ENCODE data around the gene ZMIZ1. TPM values are rescaled to one million over a fixed set of nuclear protein-coding genes. Genes with fewer than 3 reads are reported as not detected.

Gene ZMIZ1
- total RNA-seq, 1 experiment from 2014 or later: 28.4 TPM

GRCh38 chr10:79321494-79321882, 252.7 kb downstream of the ZMIZ1 start:
- RAD21 ChIA-PET (ENCODE audit: low non-redundant PET in 1 of 2, low total read pairs in 2 of 2, uncharacterized antibody in 2 of 2, unreplicated experiment in 2 of 2): no interaction called here
- Histone ChIP-seq H3K9me2 (ENCODE audit: insufficient read depth) (no peaks in the 10 kb centered on the region), H3K27me3 (ENCODE audit: insufficient read depth, low read length) (no peaks in the 10 kb centered on the region), H4K20me1 (ENCODE audit: insufficient read depth) (no peaks in the 10 kb centered on the region), H3K9me3 (ENCODE audit: control insufficient read depth in 1 of 2, insufficient read depth in 1 of 2, low read depth in 1 of 2, low read length in 2 of 2) (no peaks in the 10 kb centered on the region), H3K27ac (ENCODE audit: low read depth, low read length) (no peak overlapping the region), H3K36me3 (ENCODE audit: control insufficient read depth in 1 of 2, insufficient read depth in 2 of 2, low read length in 2 of 2) (no peaks in the 10 kb centered on the region), H3K9ac (ENCODE audit: low read length) (no peak overlapping the region), H3K79me2 (ENCODE audit: insufficient read depth, low read length) (no peaks in the 10 kb centered on the region), H3K4me3 (replicated peaks in 1 of 2; ENCODE audit: low read depth in 1 of 2, low read length in 2 of 2) (no peak overlapping the region), H3K4me2 (ENCODE audit: low read length) (no peak overlapping the region; the same call in 1 of the 2 replicates), H2AFZ (ENCODE audit: low read depth, low read length, poor library complexity, severe bottlenecking) (no peak overlapping the region), H3K4me1 (ENCODE audit: control insufficient read depth in 1 of 2, insufficient read depth in 2 of 2, low read length in 2 of 2) (peaks cover 17 to 33% of the 10 kb centered on the region in 2 experiments)
- intact Hi-C loops (cut with micrococcal nuclease): no loop called here
- POLR2A ChIA-PET: no interaction called here
- BruUV-seq (replicated peaks): no TSS peak
- DNase-seq (ENCODE audit: low read depth, low spot score) (no peak), ATAC-seq (no peak)
- TF ChIP-seq POLR2AphosphoS5 (IDR thresholded peaks at IDR 0.05; ENCODE audit: low read depth, low read length) (no peak), EZH2phosphoT487 (IDR thresholded peaks at IDR 0.05; ENCODE audit: borderline replicate concordance) (no peak), MAX (IDR thresholded peaks at IDR 0.05) (no peak), EGR1 (IDR thresholded peaks at IDR 0.05; ENCODE audit: low read depth) (no peak), ATF3 (IDR thresholded peaks at IDR 0.05) (no peak), SP1 (IDR thresholded peaks at IDR 0.05; ENCODE audit: low read depth) (no peak)
- TF ChIP-seq, protein P1, sequence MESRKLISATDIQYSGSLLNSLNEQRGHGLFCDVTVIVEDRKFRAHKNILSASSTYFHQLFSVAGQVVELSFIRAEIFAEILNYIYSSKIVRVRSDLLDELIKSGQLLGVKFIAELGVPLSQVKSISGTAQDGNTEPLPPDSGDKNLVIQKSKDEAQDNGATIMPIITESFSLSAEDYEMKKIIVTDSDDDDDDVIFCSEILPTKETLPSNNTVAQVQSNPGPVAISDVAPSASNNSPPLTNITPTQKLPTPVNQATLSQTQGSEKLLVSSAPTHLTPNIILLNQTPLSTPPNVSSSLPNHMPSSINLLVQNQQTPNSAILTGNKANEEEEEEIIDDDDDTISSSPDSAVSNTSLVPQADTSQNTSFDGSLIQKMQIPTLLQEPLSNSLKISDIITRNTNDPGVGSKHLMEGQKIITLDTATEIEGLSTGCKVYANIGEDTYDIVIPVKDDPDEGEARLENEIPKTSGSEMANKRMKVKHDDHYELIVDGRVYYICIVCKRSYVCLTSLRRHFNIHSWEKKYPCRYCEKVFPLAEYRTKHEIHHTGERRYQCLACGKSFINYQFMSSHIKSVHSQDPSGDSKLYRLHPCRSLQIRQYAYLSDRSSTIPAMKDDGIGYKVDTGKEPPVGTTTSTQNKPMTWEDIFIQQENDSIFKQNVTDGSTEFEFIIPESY (IDR thresholded peaks at IDR 0.05; ENCODE audit: extremely low read depth, insufficient replicate concordance, low read length): no peak
- CTCF ChIA-PET: no interaction called here

DNA sequence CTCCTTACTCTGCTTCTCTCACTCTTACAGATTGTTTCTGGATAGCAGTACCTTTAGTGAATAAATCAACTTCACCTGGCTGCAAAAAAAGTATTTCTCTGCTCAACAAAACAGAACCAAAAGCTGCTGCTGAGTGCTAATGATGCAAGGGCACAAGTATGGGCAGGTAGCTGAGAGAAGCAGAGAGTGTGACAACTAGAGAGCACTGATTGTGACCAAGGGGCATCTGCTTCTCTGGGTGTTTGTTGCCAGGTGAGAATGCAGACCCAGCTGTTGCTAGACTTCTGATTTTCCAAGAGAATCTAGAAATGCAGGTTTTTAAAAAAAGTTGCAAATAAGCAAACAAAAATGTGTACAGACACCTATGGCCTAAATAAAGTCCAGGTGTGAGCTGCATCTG, 253.2 kb downstream of the ZMIZ1 start:
- Histone ChIP-seq H3K79me2 (ENCODE audit: insufficient read depth, low read length) (no peaks in the 10 kb centered on the region), H3K27me3 (ENCODE audit: insufficient read depth, low read length) (no peaks in the 10 kb centered on the region), H3K9ac (ENCODE audit: low read length) (no peak overlapping the region), H3K4me2 (ENCODE audit: low read length) (no peak overlapping the region), H4K20me1 (ENCODE audit: insufficient read depth) (no peaks in the 10 kb centered on the region), H3K27ac (ENCODE audit: low read depth, low read length) (no peak overlapping the region), H3K4me3 (replicated peaks in 1 of 2; ENCODE audit: low read depth in 1 of 2, low read length in 2 of 2) (no peak overlapping the region), H3K9me2 (ENCODE audit: insufficient read depth) (no peaks in the 10 kb centered on the region), H3K4me1 (ENCODE audit: control insufficient read depth in 1 of 2, insufficient read depth in 2 of 2, low read length in 2 of 2) (peaks cover 13 to 29% of the 10 kb centered on the region in 2 experiments), H3K9me3 (ENCODE audit: control insufficient read depth in 1 of 2, insufficient read depth in 1 of 2, low read depth in 1 of 2, low read length in 2 of 2) (no peaks in the 10 kb centered on the region), H3K36me3 (ENCODE audit: control insufficient read depth in 1 of 2, insufficient read depth in 2 of 2, low read length in 2 of 2) (no peaks in the 10 kb centered on the region), H2AFZ (ENCODE audit: low read depth, low read length, poor library complexity, severe bottlenecking) (no peak overlapping the region)
- no peak for DNase-seq (ENCODE audit: low read depth, low spot score)
- intact Hi-C loops (cut with micrococcal nuclease): no loop called here
- ATAC-seq: no peak
- ChIA-PET RAD21 (ENCODE audit: low non-redundant PET in 1 of 2, low total read pairs in 2 of 2, uncharacterized antibody in 2 of 2, unreplicated experiment in 2 of 2) (no interaction called here), POLR2A (no interaction called here), CTCF (no interaction called here)
- no peak for TF ChIP-seq YY1 (IDR thresholded peaks at IDR 0.05; ENCODE audit: extremely low read depth, insufficient replicate concordance, low read depth, low read length)
- no TSS peak for BruUV-seq (replicated peaks)
